Measurements from ENCODE around the gene ACIN1. TPM values are rescaled to one million over a fixed set of nuclear protein-coding genes. Genes with fewer than 3 reads are reported as not detected.
"Not testable (repeated sequence)": the region's sequence is repeated elsewhere in the genome, so short reads cannot be mapped to it uniquely, and the experiment has no call there.

ACIN1 gene
- polyA plus RNA-seq, 1 donor = 225 TPM

GRCh38 chr14:23114669-23115038, 19.7 kb upstream of the ACIN1 start:
- Histone ChIP-seq H3K9me3 (ENCODE audit: control insufficient read depth, low read depth, low read length) (no peaks in the 10 kb centered on the region), H3K4me3 (ENCODE audit: low read length) (no peak overlapping the region), H3K27ac (ENCODE audit: low read length) (no peak overlapping the region), H3K36me3 (ENCODE audit: control insufficient read depth, insufficient read depth, low read length) (no peaks in the 10 kb centered on the region), H3K4me1 (ENCODE audit: control insufficient read depth, insufficient read depth, low read length) (peaks cover 3% of the 10 kb centered on the region), H3K27me3 (ENCODE audit: control insufficient read depth, insufficient read depth, low read length) (peaks cover 37% of the 10 kb centered on the region)
- DNase-seq = no peak
- WGBS (ENCODE audit: insufficient coverage, low lambda C conversion rate) = no CpG with 5 or more reads among the region's 4 CpGs

GRCh38 chr14:23114120-23114458, 19.2 kb upstream of the ACIN1 start:
- Histone ChIP-seq H3K4me1 (ENCODE audit: control insufficient read depth, insufficient read depth, low read length) (peaks cover 3% of the 10 kb centered on the region), H3K36me3 (ENCODE audit: control insufficient read depth, insufficient read depth, low read length) (no peaks in the 10 kb centered on the region), H3K27ac (ENCODE audit: low read length) (no peak overlapping the region), H3K4me3 (ENCODE audit: low read length) (no peak overlapping the region), H3K9me3 (ENCODE audit: control insufficient read depth, low read depth, low read length) (no peaks in the 10 kb centered on the region), H3K27me3 (ENCODE audit: control insufficient read depth, insufficient read depth, low read length) (peaks cover 37% of the 10 kb centered on the region)
- DNase-seq = no peak
- no CpG with 5 or more reads among the region's 5 CpGs for WGBS (ENCODE audit: insufficient coverage, low lambda C conversion rate)

GRCh38 chr14:23113431-23114119, 18.6 kb upstream of the ACIN1 start:
- no peak for DNase-seq
- 80% methylated on average over 1 of the region's 10 CpGs for WGBS (ENCODE audit: insufficient coverage, low lambda C conversion rate)
- no peaks in the 10 kb centered on the region for H3K36me3 ChIP-seq (ENCODE audit: control insufficient read depth, insufficient read depth, low read length)

GRCh38 chr14:23112359-23113178, 17.6 kb upstream of the ACIN1 start:
- no peak overlapping the region for H3K27ac ChIP-seq (ENCODE audit: low read length)
- peaks cover 7% of the 10 kb centered on the region for H3K9me3 ChIP-seq (ENCODE audit: control insufficient read depth, low read depth, low read length)
- H3K4me3 ChIP-seq (ENCODE audit: low read length) = no peak overlapping the region
- no peaks in the 10 kb centered on the region for H3K36me3 ChIP-seq (ENCODE audit: control insufficient read depth, insufficient read depth, low read length)
- WGBS (ENCODE audit: insufficient coverage, low lambda C conversion rate) = 63% methylated on average over 1 of the region's 12 CpGs
- peaks cover 37% of the 10 kb centered on the region for H3K27me3 ChIP-seq (ENCODE audit: control insufficient read depth, insufficient read depth, low read length)
- H3K4me1 ChIP-seq (ENCODE audit: control insufficient read depth, insufficient read depth, low read length) = peaks cover 3% of the 10 kb centered on the region
- DNase-seq = no peak

More at GRCh38 chr14:23113431-23114119, 18.6 kb upstream of the ACIN1 start:
- no peak overlapping the region for H3K27ac ChIP-seq (ENCODE audit: low read length)
- peaks cover 1% of the 10 kb centered on the region for H3K9me3 ChIP-seq (ENCODE audit: control insufficient read depth, low read depth, low read length)
- H3K4me3 ChIP-seq (ENCODE audit: low read length) = no peak overlapping the region
- H3K4me1 ChIP-seq (ENCODE audit: control insufficient read depth, insufficient read depth, low read length) = peaks cover 3% of the 10 kb centered on the region
- peaks cover 37% of the 10 kb centered on the region for H3K27me3 ChIP-seq (ENCODE audit: control insufficient read depth, insufficient read depth, low read length)

GRCh38 chr14:23110579-23111365, 15.8 kb upstream of the ACIN1 start:
- peaks cover 3% of the 10 kb centered on the region for H3K4me1 ChIP-seq (ENCODE audit: control insufficient read depth, insufficient read depth, low read length)
- no peak overlapping the region for H3K4me3 ChIP-seq (ENCODE audit: low read length)
- DNase-seq = no peak
- H3K27ac ChIP-seq (ENCODE audit: low read length) = no peak overlapping the region
- H3K9me3 ChIP-seq (ENCODE audit: control insufficient read depth, low read depth, low read length) = peaks cover 7% of the 10 kb centered on the region
- 100% methylated on average over 1 of the region's 5 CpGs for WGBS (ENCODE audit: insufficient coverage, low lambda C conversion rate)
- peaks cover 35% of the 10 kb centered on the region for H3K27me3 ChIP-seq (ENCODE audit: control insufficient read depth, insufficient read depth, low read length)
- H3K36me3 ChIP-seq (ENCODE audit: control insufficient read depth, insufficient read depth, low read length) = no peaks in the 10 kb centered on the region

GRCh38 chr14:23109769-23110168, 14.8 kb upstream of the ACIN1 start:
- no peaks in the 10 kb centered on the region for H3K36me3 ChIP-seq (ENCODE audit: control insufficient read depth, insufficient read depth, low read length)
- peaks cover 3% of the 10 kb centered on the region for H3K4me1 ChIP-seq (ENCODE audit: control insufficient read depth, insufficient read depth, low read length)
- no peak overlapping the region for H3K27ac ChIP-seq (ENCODE audit: low read length)
- H3K9me3 ChIP-seq (ENCODE audit: control insufficient read depth, low read depth, low read length) = peaks cover 7% of the 10 kb centered on the region
- DNase-seq = no peak
- peaks cover 31% of the 10 kb centered on the region for H3K27me3 ChIP-seq (ENCODE audit: control insufficient read depth, insufficient read depth, low read length)
- WGBS (ENCODE audit: insufficient coverage, low lambda C conversion rate) = no CpG with 5 or more reads among the region's 1 CpG
- H3K4me3 ChIP-seq (ENCODE audit: low read length) = no peak overlapping the region

- not testable (repeated sequence) for H3K27ac ChIP-seq (ENCODE audit: low read length); H3K4me1 ChIP-seq (ENCODE audit: control insufficient read depth, insufficient read depth, low read length); H3K4me3 ChIP-seq (ENCODE audit: low read length); H3K9me3 ChIP-seq (ENCODE audit: control insufficient read depth, low read depth, low read length); H3K36me3 ChIP-seq (ENCODE audit: control insufficient read depth, insufficient read depth, low read length); DNase-seq
- WGBS (ENCODE audit: insufficient coverage, low lambda C conversion rate) = no CpG with 5 or more reads among the region's 24 CpGs
- H3K27me3 ChIP-seq (ENCODE audit: control insufficient read depth, insufficient read depth, low read length) = peaks cover 32% of the 10 kb centered on the region
These were observed 13.2 kb upstream of the ACIN1 start for GRCh38 chr14:23108169-23108568.

- WGBS (ENCODE audit: insufficient coverage, low lambda C conversion rate) = 91% methylated on average over 1 of the region's 5 CpGs
- not testable (repeated sequence) for H3K36me3 ChIP-seq (ENCODE audit: control insufficient read depth, insufficient read depth, low read length); H3K4me3 ChIP-seq (ENCODE audit: low read length); H3K27ac ChIP-seq (ENCODE audit: low read length); H3K9me3 ChIP-seq (ENCODE audit: control insufficient read depth, low read depth, low read length); H3K4me1 ChIP-seq (ENCODE audit: control insufficient read depth, insufficient read depth, low read length); DNase-seq
- H3K27me3 ChIP-seq (ENCODE audit: control insufficient read depth, insufficient read depth, low read length) = peaks cover 32% of the 10 kb centered on the region
These were observed 12.7 kb upstream of the ACIN1 start for GRCh38 chr14:23107620-23108019.

GRCh38 chr14:23106747-23107045, 11.8 kb upstream of the ACIN1 start:
- Histone ChIP-seq H3K9me3 (ENCODE audit: control insufficient read depth, low read depth, low read length) (peaks cover 7% of the 10 kb centered on the region), H3K4me3 (ENCODE audit: low read length) (no peak overlapping the region), H3K27ac (ENCODE audit: low read length) (no peak overlapping the region), H3K27me3 (ENCODE audit: control insufficient read depth, insufficient read depth, low read length) (peaks cover 24% of the 10 kb centered on the region), H3K4me1 (ENCODE audit: control insufficient read depth, insufficient read depth, low read length) (no peaks in the 10 kb centered on the region), H3K36me3 (ENCODE audit: control insufficient read depth, insufficient read depth, low read length) (no peaks in the 10 kb centered on the region)
- no peak for DNase-seq

- no peak for DNase-seq
- no peaks in the 10 kb centered on the region for H3K36me3 ChIP-seq (ENCODE audit: control insufficient read depth, insufficient read depth, low read length)
- peaks cover 13% of the 10 kb centered on the region for H3K27me3 ChIP-seq (ENCODE audit: control insufficient read depth, insufficient read depth, low read length)
- no peaks in the 10 kb centered on the region for H3K4me1 ChIP-seq (ENCODE audit: control insufficient read depth, insufficient read depth, low read length)
- H3K27ac ChIP-seq (ENCODE audit: low read length) = no peak overlapping the region
- H3K4me3 ChIP-seq (ENCODE audit: low read length) = no peak overlapping the region
- H3K9me3 ChIP-seq (ENCODE audit: control insufficient read depth, low read depth, low read length) = peaks cover 7% of the 10 kb centered on the region
- no CpG with 5 or more reads among the region's 4 CpGs for WGBS (ENCODE audit: insufficient coverage, low lambda C conversion rate)
These were observed 10.4 kb upstream of the ACIN1 start for GRCh38 chr14:23105348-23105824.

Measured in large intestine (tissue), 3 donors.